Heart left ventricle (tissue), 13 donors: ENCODE measurements around the gene FBN1.

Experiments used
- POLR2A ChIP-seq, 2 donors: fragments of 450-650 bp; IDR thresholded peaks; one replicate each; pipeline ENCODE4 v1.6.1; 2017; ENCODE audit warnings: antibody characterized with exemption in 2 of 2, mild to moderate bottlenecking in 2 of 2, moderate library complexity in 2 of 2
- TF ChIP-seq, protein P1 (sequence below), 12 donors: fragments of 200-600 bp; sonication (generic) in 4 of 12; IDR thresholded peaks; one replicate each; pipeline versions ENCODE4 v1.5.0 to v1.8.0; 2018 to 2022; ENCODE audit warnings: antibody characterized with exemption in 12 of 12, mild to moderate bottlenecking in 5 of 12
- donor health status: ischemic (EF 13 %, LVEDD 7.1; RV severe dilation, severe dysfunction).
- donor health status: DM: no; HTN: yes; CAD: no.
- donor health status: DM: no; HTN: no; CAD: no.
- donor health status: ischemic (EF 25% LVEDD 6.9; RV normal size, moderate dysfunction).
- donor health status: ischemic (EF 25% LVEDD 5.7; RV mildly dilated, moderate dysfunction).
- donor health status: ischemic (EF 35%, LVEDD 5.7; RV mildly dilated, moderate dysfunction).
- donor health status: nonischemic (EF 11% LVEDD 7.7; RV severe dilation, severe dysfunction).
- donor health status: DM: yes; HTN: yes; CAD: no.
- donor health status: PGD.
- donor health status: ischemic (EF 29% LVEDD 5.4; RV normal size, mild dysfunction).
- donor health status: nonischemic (EF 23%, LVEDD 6.1; RV moderate dilation, normal function).

DNA sequence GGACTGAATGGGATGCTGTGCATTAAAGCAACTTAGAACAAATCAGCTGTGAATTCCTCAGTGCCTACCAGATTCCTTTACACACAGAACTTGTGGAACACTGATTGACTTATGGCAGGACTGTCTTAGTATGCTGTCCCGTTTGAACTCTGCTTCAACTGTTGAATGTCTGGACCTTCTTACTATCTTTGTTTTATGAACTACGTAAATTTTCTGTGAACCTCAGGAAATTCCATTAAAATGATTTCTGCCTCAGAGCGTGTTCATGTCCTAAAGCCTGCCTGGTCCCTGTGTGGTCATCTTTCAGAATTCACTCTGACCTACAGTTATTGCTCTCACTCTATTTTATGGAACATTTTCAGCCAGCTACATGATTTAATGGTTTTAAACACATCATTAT is 29.4 kb upstream of the FBN1 start:
- TF ChIP-seq, protein P1, sequence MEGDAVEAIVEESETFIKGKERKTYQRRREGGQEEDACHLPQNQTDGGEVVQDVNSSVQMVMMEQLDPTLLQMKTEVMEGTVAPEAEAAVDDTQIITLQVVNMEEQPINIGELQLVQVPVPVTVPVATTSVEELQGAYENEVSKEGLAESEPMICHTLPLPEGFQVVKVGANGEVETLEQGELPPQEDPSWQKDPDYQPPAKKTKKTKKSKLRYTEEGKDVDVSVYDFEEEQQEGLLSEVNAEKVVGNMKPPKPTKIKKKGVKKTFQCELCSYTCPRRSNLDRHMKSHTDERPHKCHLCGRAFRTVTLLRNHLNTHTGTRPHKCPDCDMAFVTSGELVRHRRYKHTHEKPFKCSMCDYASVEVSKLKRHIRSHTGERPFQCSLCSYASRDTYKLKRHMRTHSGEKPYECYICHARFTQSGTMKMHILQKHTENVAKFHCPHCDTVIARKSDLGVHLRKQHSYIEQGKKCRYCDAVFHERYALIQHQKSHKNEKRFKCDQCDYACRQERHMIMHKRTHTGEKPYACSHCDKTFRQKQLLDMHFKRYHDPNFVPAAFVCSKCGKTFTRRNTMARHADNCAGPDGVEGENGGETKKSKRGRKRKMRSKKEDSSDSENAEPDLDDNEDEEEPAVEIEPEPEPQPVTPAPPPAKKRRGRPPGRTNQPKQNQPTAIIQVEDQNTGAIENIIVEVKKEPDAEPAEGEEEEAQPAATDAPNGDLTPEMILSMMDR (IDR thresholded peaks at IDR 0.05): no peak
- TF ChIP-seq POLR2A (IDR thresholded peaks at IDR 0.05): no peak
